Activated T-cell treated with anti-CD3 and anti-CD28 coated beads for 24 hours (primary cell): ENCODE measurements around the gene CFAP410.

ENCODE experiments used
- DNase-seq: peaks from one replicate; pipeline ENCODE4 v3.0.0-alpha.2; 2020; ENCODE audit warnings: low read depth

The CFAP410 gene

DNA sequence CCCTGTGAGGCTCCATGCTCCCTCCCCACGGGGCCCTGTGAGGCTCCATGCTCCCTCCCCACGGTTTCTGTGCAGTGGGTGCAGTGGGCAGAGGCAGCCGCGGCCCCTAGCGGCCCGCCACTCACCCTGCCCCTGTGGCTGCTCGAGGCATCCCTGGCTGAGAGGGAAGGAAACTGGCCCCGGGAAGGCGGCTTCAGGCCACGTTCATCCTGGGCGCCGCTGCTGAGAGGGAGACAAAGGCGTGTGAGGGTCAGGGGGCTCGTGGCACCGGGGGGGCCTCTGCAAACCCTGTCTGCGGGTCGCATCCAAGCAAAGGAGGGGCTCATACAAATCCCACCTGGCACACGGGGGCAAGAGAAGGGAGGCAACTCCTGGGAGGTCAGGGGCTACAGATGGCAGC is 8.5 kb downstream of the CFAP410 start:
- DNase-seq: no peak

DNA sequence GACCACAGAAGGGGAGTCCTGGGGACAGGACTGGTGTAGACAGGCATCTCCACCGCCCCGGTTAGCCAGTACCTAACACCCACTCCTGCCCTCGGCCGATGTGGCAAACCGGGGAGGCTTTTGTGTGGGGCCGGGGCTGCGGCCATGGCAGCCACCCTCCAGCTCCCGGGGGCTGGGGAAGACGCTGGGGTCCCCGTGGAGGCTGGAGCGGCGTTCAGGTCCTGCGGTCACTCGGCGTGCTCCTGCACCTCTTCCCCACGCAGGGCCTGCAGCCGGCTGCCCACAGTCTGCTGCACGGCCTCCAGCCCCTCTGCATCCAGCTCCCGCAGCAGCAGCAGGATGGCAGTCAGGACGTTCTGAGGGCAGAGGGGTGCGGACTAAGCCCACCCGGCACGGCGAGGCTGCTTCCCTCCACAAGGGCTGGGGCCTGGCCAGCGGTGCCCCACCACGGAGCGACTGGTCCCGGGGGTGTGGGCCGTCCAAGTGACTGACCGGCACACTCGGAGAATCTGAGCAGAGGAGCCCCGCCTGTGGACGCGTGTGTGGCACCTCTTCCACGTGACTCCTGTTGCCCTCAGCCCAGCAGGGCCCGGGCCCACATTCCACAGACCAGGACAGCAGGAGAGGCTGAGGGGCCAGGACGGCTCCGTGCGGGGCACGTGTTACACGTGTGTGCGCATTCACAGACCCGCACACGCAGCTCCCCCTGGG is 9.1 kb downstream of the CFAP410 start:
- DNase-seq: no peak

DNA sequence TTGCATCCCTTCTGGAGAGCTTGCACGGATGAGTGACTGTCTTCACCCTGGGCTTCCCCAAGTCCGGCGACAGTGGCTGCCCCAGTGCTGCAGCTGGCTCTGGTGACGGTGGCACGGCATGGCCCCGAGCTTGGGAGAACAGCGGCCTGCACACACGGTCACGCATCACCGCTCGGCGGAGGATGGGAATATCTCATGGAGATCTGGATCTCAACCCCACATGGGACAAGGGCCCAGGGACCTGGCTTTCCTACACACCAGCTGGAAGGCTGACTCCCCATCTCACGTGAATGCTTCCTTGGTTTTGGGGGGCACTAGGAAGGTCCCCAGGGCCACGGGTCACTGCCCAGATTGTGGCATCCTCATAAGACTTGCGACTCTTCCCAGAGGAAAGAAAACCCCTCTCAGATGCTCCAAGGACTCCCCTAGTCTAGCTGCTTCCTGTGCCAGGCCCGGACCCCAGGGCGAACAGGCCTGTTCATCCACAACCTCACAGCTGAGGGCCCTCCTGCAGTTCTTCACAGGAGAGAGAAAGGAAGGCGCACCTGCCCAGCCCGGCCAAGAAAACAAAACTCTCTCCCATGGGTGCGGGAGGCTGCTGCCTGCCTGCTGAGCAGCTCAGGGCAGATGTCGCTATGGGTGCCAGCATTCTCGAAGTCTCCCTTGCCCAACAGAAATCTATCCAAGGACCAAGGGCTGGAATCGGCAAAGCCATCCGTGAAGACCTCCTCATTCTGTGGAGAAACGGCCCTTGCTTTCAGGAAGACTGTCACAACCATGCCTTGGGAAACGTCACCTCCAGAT is 9.9 kb downstream of the CFAP410 start:
- no peak for DNase-seq

DNA sequence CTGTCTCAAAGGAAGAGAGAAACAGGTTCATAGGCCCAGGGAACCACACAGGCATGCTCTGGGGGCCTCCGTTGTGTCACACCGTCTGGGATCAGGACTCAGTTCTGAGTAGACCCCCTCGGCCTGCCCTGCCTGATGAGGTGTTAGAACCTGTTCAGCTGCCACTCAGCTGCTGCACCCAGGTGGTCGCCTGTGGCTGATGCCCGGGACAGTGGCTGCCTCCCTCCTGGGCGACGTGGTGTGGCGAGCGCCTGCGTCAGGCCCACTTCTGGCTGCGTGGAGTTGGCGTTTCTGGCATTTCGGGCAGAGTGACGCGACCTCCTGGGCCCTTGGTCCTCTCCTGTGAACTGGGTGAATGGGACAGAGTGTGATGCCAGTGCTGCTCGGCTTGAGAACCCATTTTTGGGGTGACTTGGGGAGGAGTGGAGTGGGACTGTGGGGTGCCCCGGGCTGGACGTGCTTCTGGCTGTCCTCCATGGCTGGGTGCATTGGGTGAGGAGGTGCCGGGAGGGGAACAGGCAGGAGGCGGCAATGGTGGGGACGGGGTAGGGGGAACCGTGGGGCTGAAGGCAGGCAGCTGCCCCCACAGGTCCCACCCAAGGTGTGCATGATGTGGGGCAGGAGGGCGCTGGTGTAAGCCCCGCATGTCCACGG is 10.8 kb downstream of the CFAP410 start:
- DNase-seq: no peak

GRCh38 chr21:44327603-44327974 is 11.6 kb downstream of the CFAP410 start:
- DNase-seq: no peak

GRCh38 chr21:44326716-44327602 is 12.2 kb downstream of the CFAP410 start:
- no peak for DNase-seq

GRCh38 chr21:44326272-44326647 is 12.9 kb downstream of the CFAP410 start:
- DNase-seq: no peak

- DNase-seq: no peak
Measured at GRCh38 chr21:44325386-44326271, 13.6 kb downstream of the CFAP410 start.

GRCh38 chr21:44324854-44325107 is 14.4 kb downstream of the CFAP410 start:
- no peak for DNase-seq

DNA sequence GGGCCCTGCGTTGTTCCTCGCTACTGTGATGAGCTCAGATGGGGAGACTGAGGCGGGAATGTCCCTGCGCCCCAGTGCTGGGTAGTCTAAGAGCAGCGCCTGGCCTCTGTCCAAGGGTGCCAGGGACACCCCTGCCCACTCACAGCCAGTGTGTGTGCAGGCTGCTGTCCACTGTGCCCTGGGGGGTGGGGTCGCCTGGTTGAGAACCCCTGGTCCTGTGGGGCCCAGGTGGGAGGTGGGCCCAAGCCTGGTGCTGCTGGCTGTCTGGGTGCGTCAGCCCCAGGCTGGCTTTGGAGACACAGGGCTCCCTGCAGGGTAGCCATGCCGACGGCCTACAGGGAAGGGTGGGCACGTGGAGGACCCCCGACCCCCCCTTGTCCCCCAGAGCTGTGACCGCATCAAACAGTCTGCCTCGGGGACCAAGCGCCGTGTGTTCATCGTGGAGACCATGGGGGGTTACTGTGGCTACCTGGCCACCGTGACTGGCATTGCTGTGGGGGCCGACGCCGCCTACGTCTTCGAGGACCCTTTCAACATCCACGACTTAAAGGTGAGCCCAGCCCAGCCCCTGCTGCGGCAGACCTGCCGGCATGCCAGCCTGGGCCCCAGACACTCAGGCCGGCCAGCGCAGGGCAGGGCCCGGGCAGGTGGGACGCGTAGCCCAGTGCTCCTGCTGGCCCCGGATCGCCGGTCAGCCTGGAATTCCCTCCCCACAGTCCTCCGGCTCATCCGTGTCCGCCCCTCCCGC is 14.9 kb downstream of the CFAP410 start:
- no peak for DNase-seq

DNA sequence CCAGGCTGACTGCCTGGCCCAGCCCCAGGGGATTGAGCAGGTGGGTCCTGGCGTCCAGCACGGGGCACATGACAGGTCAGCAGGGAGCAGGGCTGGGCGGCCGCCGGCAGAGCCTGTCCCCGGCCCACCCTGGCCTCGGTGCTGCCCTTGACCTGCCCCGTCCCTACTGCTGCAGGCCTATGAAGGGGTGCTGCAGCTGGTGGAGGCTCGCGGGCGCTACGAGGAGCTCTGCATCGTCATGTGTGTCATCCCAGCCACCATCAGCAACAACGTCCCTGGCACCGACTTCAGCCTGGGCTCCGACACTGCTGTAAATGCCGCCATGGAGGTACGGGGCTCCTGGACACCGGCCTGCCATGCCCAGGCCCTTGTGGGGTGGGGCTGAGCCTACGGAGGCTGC is 15.6 kb downstream of the CFAP410 start:
- no peak for DNase-seq

GRCh38 chr21:44322621-44323325 is 16.4 kb downstream of the CFAP410 start:
- no peak for DNase-seq

DNA sequence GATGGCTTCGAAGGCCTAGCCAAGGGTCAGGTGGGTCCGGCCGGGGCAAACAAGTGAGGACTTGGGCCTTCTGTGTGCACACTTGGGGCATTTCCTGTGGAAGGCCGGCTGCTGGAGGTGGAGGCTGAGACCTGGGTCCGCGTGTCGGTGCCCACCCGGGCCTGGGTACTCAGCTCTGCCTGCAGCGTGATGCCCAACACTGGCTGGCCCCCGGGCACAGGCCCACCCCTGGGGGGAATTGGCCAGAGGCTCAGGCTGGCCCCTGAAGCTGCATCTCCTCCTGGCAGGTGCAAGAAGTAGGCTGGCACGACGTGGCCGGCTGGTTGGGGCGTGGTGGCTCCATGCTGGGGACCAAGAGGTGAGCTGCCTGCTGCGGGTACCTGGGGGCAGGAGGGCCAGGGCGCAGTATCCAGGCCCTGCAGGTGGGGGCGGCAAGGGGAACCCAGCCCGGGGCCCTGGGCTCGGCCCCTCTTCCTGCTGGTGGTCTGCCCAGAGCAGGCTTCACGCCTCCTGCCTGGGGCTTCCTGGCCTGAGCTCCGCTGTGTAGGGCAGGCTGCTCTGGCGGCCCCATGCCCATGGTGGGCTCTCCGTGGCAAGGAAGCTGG is 17.2 kb downstream of the CFAP410 start:
- no peak for DNase-seq

GRCh38 chr21:44320847-44321246 is 18.3 kb downstream of the CFAP410 start:
- DNase-seq: no peak

DNA sequence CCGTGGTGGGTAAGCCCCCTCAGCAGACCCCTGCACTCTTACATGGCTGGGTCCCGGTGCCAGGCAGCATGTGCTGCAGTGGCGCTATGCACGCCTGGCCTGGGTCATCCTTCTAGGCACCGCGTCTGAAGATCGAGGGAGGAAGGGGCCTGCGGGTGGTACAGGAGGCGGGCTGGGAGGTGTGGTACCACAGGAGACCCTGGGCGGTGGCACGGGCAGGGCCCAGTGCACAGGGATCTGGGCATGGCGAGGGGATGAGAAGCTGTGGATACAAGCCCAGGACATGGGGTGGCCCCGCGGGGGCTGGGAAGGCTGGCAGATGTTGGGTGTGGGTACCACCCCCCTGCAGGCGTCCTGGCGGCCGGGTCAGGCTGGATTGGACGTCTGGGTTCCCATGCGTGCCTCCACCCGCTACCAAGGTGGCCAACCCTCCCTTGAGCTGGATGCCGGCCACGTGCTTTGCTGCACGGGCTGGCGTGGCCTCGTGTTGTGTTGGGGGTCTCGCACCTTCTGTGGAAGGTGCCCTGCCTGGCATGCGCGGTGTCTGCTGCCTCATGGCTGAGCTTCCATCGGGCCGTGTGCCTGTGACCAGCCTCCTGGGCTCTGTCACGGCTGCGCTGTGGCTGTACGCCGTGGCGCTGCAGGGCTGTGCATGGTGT is 19.7 kb downstream of the CFAP410 start:
- DNase-seq: no peak

DNA sequence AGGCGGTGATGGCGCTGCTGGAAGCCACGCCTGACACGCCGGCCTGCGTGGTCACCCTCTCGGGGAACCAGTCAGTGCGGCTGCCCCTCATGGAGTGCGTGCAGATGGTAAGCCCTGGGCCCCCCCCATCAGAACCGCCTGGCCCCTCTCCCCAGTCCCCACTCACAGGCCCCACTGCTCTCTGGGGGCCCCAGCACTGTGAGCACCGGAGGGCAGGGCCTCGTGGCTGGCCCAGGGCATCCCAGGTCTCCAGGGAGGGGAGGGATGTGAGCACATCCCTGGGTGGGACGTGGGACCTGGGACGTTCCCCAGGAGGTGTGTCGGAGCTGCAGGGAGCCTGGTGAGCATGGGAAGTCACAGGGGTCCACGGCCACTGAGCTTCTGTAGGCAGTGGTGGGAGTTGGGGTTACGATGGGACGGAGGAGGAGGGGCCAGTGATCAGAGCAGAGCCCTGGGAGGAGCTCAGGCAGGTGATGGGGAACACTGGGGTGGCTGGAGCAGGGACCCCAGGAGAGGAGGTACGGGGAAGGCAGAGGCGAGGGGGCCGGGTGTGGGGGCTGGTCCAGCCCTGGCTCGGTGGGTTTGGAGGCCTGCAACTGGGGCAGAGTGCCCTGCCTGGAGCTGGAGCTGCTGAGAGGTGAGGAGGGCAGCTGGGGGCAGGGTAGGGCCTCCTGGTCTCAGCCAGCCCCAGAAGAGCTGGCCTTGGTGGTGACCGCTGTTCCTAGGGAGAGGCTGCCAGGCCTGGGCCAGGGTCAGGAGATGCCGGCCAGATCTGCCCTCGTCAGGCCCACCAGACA is 20.5 kb downstream of the CFAP410 start:
- no peak for DNase-seq

- DNase-seq: no peak
Measured at GRCh38 chr21:44317871-44318270, 21.3 kb downstream of the CFAP410 start.

DNA sequence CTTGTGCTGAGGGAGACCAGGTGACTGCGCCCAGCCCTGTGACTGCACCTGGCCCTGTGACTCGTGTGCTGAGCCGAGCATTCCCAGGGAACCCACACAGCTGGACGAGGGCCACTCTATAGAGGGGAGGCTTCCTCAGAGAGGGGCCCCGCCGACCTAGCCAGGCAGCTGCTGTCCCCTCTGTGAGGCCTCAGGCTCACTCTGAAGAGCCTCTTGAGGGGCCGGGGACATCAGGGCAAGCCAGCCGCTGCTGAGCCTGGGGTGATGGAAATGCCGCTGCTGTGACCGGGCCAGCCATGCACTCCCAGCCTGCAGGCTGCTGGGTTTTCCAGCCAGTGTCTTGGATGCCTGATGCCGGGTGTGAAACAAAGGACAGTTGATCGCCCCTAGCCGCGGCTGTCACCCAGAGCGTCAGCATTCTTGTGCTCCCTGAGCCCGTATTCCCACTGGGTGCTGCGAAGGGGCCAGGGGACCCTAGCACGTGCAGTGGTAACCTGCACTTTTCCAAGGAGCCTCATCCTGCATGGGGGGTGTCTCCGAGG is 21.9 kb downstream of the CFAP410 start:
- DNase-seq: no peak
